Omental fat pad (tissue), 4 donors: ENCODE results near the gene STAG1. TPM values are rescaled to one million over a fixed set of nuclear protein-coding genes. Genes with fewer than 3 reads are reported as not detected.
"Not testable (repeated sequence)": the region's sequence is repeated elsewhere in the genome, so short reads cannot be mapped to it uniquely, and the experiment has no call there.

Experiments
- ATAC-seq: fragments of 150-250 bp; one replicate; pipeline ENCODE4 v1.9.1; 2016; ENCODE audit warnings: mild to moderate bottlenecking, moderate library complexity; ENCODE audit not compliant: low FRiP score
- DNase-seq: peaks from one replicate; pipeline ENCODE4 v3.0.0-alpha.2; 2019; ENCODE audit warnings: low spot score
- total RNA-seq, 4 donors: library from RNA; depleted of rRNA; stranded (reverse); fragments of >200 nt; gene quantifications; one replicate each; pipeline ENCODE4 v1.1.0, GENCODE V29; 2016
- TF ChIP-seq, protein P1 (sequence below), 3 donors: fragments of 450-650 bp; IDR thresholded peaks; one replicate each; pipeline ENCODE4 v1.5.1; 2016 to 2017; ENCODE audit warnings: antibody characterized with exemption in 3 of 3, mild to moderate bottlenecking in 3 of 3, moderate library complexity in 2 of 3

Gene STAG1
- total RNA-seq, 4 donors from 2014 or later, result 37.6 to 57.5 (median 41.6) TPM

DNA sequence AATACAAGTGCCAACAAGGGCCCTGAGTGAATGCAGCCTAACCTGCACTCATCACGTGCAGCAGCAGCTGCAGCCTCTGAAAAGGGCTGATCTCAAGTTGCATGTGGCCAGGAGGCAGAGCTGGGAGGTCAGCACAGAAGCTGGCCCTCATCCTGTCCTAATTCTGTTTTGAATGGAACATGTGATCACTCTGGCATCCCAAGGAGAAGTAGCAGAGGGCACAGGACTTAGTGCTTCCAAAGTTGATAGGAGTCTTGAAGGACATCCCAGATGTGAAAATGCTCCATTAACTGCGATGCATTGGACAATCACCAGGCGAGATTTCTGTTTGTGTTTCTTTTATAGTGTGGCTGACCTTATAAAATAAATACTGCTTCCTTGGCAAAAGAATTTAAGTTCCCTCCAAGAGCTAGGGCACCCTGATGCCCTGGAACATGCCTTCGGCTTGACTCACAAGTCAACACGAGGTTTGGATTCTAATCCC, 31.6 kb upstream of the STAG1 start:
- DNase-seq, result no peak
- TF ChIP-seq, protein P1, sequence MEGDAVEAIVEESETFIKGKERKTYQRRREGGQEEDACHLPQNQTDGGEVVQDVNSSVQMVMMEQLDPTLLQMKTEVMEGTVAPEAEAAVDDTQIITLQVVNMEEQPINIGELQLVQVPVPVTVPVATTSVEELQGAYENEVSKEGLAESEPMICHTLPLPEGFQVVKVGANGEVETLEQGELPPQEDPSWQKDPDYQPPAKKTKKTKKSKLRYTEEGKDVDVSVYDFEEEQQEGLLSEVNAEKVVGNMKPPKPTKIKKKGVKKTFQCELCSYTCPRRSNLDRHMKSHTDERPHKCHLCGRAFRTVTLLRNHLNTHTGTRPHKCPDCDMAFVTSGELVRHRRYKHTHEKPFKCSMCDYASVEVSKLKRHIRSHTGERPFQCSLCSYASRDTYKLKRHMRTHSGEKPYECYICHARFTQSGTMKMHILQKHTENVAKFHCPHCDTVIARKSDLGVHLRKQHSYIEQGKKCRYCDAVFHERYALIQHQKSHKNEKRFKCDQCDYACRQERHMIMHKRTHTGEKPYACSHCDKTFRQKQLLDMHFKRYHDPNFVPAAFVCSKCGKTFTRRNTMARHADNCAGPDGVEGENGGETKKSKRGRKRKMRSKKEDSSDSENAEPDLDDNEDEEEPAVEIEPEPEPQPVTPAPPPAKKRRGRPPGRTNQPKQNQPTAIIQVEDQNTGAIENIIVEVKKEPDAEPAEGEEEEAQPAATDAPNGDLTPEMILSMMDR (IDR thresholded peaks at IDR 0.05), result no peak
- ATAC-seq, result no peak

DNA sequence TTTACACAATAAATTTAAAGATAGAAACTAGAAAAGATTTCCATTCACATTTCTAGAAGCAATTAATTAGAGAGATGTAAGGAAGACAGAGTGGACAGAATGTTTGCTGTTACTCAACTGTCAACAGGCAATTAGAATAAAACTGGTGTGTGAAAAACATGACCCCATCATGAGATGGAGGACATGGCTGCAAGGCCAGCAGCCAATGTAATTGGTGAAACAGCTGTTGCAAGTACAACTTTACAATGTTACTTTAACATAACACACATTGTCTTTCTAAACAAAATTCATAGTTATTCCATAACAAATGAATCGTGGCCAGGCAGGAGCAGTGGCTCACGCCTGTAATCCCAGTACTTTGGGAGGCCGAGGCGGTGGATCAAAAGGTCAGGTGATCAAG, 28.6 kb upstream of the STAG1 start:
- DNase-seq, result no peak
- TF ChIP-seq, protein P1 (IDR thresholded peaks at IDR 0.05), result no peak
- ATAC-seq, result no peak

DNA sequence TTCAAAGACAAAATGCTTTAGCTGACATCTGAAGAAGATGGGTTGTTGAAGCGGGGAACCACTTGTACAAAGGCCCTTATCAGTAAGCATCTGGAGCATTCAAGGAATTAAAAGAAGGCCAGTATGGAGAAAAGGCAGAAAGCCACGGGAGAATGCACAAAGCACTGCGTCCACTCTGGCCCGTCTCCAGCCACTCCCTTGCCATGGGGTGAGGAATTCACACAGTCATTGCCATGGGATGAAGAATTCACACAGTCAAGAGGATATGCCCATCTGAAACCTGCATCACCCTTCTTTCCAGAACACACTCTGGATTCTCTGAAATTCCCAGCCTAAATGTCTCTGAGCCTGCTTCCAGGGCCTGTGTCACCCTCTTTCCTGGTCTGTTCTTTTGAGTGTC, 26.7 kb upstream of the STAG1 start:
- no peak for DNase-seq
- TF ChIP-seq, protein P1 (IDR thresholded peaks at IDR 0.05), result no peak
- peak; percentile 84 for ATAC-seq

DNA sequence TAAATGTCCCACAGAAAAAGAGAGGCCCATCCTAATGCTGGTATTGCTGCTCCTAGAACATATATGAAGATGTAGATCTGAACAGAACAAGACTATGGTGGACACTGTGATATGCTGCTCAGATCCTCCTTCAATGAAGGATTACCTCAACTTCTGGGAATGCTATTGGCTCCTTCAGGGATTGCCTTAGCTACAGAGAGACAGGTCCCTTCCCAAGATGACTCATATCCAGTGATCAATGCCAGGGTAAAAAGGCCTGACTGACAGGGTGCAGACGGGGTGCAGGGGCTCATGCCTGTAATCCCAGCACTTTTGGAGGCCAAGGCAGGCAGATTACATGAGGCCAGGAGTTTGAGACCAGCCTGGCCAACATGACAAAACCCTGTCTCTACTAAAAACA, 20.5 kb upstream of the STAG1 start:
- TF ChIP-seq, protein P1 (IDR thresholded peaks at IDR 0.05), result no peak
- no peak for ATAC-seq

DNA sequence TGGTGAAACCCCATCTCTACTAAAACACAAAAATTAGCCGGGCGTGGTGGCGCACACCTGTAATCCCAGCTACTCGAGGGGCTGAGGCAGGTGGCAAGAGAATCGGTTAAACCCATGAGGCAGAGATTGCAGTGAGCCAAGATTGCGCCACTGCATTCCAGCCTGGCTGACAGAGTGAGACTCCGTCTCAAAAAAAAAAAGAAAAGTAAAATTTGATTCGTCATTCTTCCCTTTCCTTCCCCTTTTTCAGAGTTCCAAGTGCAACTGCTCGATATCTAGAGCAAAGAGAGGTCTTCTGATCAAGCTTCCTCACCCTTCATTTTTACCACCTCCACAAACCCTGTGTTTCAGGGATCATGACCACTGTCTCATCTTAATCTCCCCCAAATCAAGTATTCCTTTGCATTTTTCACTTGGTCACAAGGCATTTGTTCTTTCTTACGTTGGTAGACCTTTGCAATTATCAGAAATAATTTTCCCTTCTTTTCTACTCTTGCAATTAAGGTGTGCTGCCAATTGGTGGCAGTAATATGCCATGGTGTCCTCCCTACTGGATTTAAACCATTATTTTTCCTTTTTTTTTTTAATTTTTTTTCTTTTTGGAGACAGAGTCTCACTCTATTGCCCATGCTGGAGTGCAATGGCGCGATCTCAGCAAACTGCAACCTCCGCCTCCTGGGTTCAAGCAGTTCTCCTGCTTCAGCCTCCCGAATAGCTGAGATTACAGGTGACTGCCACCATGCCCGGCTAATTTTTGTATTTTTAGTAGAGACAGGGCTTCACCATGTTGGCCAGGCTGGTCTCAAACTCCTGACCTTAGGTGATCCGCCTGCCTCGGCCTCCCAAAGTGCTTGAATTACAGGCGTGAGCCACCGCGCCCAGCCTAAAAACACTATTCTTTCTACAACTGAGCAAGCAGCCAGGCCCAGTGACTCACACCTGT, 6.3 kb upstream of the STAG1 start:
- DNase-seq, ATAC-seq: not testable (repeated sequence)

More for the DNA sequence above, 20.5 kb upstream of the STAG1 start:
- DNase-seq, result no peak

DNA sequence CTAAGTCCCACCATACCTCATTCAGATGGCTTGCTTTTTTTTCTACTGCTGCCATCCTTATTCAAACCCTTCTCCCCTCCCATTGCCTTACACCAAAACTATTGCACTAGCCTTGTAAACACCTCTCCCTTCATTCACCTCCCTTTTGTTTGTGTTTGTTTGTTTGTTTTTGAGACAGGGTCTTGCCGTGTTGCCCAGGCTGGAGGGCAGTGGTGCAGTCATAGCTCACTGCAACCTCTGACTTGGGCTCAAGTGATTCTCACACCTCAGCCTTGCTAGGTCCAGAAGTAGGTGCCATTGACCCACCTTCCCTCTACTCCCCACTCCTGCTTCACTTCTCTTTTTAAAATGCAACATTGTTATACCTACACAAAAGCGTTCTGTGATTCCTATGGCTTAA, 3.0 kb upstream of the STAG1 start:
- no peak for ATAC-seq
- DNase-seq, result no peak
- TF ChIP-seq, protein P1 (IDR thresholded peaks at IDR 0.05), result no peak

DNA sequence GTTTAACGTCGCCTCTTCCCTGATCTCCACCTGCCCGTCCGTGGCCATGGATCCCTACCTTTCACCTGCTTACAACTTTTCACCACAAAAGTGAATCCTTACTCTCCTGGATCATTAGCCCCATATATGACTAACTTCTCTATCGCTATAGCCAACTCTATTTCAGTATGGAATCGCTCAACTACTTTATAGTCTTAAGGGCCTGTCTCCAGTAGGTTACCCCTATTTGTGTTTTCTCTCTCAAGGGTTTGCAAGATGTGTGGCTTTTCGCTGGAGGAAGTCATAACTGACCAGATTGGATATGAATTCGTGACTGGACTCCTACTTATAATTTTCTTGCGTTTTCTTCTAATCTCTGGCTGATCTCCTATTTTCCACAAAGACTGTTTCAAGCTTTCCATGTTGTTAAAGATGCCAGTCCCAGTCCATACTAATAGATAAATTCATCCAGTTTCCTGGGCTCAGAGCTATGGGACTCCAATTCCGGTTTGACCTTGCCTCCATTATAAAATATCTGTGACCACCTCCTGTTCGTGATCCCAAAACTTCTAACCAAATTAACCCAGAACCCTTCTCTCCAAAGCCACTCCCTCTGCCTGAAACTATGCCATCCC, 1.3 kb upstream of the STAG1 start:
- DNase-seq (no peak), ATAC-seq (no peak)
- TF ChIP-seq, protein P1 (IDR thresholded peaks at IDR 0.05), result no peak
